Right forelimb (tissue), 1 donor: Measurements from ENCODE around the gene SPINK14.

Experiments used
- DNase-seq: peaks from one replicate; pipeline ENCODE4 v3.0.0-alpha.2; 2018

The SPINK14 gene, protein sequence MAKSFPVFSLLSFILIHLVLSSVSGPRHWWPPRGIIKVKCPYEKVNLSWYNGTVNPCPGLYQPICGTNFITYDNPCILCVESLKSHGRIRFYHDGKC

DNA sequence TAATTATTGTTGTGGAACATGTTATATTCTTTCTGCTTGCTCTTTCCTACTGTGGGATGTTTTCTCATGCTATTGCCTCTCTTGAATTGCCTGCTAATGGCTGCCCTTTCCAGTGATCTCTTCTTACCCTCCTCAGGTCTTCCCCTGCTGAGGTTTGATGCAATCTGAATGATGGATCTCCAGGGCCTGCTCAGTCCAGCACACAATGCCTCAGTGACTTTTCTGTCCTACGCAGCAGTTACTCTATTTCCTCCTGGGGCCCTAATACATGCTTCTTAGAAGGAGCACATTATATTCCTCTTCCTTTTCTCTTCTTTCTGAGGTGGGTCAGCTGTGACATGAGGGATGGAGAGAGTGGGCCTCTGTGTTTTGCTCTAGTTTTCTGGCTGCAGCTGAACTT is at the start of gene SPINK14:
Gene SPINK14, plus strand, starts transcription at position 301 of the 400 bp plus-strand sequence. CDS start 1,187 bp downstream, outside the sequence.
- DNase-seq = no peak

- no peak for DNase-seq
Measured at GRCh38 chr5:148120317-148120716, 48.0 kb upstream of the SPINK14 start.

DNA sequence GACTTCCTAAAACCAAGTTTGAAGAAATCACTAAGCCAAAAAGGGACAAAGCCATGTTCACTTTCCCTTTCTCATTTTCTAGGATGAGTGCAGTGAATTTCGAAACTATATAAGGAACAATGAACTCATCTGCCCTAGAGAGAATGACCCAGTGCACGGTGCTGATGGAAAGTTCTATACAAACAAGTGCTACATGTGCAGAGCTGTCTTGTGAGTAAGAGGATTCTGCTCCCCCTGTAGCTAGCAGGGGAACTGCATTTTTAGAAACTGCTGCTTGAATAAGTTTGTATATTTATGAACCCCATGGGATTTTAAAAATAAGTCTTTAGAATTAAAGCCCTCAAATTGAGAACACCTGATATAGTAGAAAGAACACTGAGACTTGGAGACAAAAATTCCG is 42.7 kb upstream of the SPINK14 start:
- no peak for DNase-seq

DNA sequence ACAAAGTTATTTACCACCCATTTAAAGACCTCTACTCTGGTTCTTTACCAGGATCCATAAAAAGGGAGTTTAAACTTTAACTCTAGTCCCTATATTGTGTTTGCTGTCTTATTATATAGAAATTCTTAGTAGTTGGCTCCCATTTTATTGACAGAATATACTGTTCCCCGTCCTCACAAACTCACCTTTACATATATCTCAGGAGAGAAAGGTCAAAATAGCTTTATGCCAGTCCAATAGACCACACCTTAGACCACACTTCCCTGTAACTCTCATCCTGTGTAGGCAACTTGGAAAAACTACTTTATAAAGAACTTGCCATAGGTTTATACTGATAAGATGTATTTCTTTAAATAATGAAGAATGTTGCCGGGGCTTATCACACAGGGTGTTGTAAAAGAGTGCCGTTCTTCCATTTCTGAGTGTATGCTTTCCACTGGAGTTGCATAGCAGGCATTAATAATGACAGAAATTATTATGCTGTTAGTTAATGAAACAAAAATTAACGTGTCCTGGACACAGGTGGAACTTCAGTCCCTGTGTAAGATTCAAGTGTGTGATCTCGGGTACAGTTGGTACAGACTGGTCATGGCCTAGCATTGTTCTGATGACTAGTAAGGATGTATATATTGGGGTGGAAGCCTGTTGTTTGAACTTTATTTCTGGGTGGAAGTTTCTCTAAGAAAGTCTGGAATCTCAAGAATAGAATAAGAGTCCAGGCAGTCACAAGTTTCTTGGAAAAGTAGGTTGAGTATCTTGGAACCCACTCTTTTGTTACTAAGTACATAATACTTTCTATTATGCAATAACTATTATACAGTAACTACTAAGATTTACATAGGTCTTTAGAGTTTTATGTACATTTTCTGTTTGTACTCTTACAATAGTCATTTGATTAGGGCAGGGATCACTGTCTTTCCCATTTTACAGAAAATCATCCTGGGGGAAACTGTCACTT is 33.0 kb upstream of the SPINK14 start:
- DNase-seq = no peak

DNA sequence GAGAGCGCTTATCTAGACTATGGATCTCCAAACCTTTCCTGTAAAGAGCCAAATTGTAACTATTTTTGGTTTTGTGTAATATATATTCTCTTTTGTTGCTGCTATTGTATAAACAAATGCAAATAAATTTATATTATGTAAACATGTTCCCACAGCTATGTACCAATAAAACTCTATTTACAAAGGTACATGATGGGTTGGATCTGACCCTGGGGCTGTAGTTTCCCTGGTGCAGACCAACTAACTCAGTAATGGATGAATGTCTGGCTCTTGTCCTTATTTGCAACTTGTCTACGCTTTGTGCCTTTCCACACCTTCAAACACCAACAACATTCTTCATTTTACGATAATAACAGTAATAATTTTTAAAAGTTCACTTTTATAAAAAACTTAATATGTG is 27.5 kb upstream of the SPINK14 start:
- DNase-seq = no peak

DNA sequence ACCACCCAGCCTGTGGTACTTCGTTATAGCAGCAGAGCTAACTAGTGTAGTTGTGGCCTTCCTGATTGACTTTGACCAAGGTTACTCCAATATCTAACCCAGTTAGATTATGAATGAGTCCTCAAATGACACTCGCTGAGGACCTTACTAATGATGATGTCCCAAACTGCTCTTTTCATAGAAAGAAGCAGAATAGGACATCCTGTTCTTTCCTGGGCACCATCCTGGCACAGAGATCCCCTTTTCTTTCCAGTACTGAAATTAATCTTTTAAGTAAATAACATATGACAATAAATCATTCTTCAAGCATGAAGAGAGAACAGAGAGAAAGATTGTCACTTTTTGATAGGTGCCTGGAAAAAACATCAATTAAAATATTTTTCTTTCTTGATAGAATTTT is 26.7 kb upstream of the SPINK14 start:
- DNase-seq = no peak

GRCh38 chr5:148145916-148146315 is 22.4 kb upstream of the SPINK14 start:
- DNase-seq = no peak

- no peak for DNase-seq
Measured at GRCh38 chr5:148146487-148146886, 21.9 kb upstream of the SPINK14 start.

DNA sequence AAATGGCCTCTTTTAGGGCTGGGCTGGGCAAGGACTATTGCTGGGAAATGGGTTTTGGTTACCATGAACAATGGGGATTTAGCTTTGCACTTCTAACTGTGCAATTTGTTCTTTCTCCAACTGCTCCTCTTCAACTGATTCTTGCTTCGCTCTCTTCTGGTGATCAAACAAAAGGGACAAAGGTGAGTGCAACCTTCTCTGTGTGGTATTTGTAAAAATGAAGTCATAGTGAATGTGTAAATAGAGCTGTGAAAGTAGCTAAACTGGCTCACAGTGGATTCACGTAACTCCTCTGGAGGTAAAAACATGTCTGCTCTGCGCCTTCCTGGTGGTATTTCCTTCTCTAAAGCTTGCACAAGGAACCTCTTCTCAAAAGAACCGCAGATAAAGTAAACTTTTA is 20.9 kb upstream of the SPINK14 start:
- no peak for DNase-seq

- DNase-seq = no peak
Measured at GRCh38 chr5:148151872-148152271, 16.5 kb upstream of the SPINK14 start.

DNA sequence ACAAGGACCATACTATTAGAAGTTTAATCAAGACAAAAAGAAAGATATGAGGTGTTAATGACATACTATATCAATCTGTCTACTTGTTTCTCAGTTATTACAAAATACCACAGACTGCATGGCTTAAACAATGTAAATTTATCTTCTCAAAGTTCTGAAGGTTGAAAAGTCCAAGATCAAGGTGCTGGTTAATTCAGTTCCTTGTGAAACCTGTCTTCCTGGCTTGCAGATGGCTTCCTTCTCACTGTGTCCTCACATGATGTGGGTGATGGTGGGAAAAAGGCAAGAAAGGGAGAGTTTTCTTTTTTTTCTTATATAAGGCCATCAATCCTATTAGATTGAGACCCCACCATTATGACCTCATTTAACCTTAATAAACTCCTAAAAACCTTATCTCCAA is 15.6 kb upstream of the SPINK14 start:
- DNase-seq = no peak

GRCh38 chr5:148156609-148157008 is 11.7 kb upstream of the SPINK14 start:
- DNase-seq = no peak

DNA sequence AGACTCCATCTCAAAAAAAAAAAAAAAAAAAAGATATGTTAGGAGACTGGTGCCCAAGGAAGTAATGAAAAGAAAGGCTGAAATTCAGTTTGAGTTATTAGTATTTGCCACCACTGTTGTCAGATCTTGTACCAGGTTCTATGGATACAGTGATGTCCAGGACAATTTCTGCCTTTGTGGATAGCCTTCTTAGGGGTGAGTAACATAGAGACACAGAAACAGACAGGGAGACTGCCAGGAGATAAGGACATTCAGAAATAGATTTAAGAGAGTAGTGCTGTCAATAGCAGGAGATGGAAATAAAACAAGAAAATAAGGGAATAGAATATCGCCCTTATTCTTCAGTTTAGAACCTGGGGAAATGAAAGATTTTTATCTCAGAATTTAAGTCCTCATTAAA is 6.3 kb upstream of the SPINK14 start:
- DNase-seq = no peak

DNA sequence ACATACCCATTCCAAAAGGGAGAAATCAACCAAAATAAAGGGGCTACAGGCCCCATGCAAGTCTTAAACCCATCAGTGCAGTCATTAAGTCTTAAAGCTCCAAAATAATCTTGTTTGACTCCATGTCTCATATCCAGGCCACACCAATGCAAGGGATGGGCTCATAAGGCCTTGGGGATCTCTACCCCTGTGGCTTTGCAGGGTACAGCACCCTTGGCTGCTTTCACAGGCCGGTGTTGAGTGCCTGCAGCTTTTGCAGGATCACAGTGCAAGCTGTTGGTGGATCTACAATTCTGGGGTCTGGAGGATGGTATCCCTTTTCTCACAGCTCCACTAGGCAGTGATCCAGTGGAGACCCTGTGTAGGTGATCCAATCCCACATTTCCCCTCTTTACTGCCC is 5.0 kb upstream of the SPINK14 start:
- DNase-seq = no peak

DNA sequence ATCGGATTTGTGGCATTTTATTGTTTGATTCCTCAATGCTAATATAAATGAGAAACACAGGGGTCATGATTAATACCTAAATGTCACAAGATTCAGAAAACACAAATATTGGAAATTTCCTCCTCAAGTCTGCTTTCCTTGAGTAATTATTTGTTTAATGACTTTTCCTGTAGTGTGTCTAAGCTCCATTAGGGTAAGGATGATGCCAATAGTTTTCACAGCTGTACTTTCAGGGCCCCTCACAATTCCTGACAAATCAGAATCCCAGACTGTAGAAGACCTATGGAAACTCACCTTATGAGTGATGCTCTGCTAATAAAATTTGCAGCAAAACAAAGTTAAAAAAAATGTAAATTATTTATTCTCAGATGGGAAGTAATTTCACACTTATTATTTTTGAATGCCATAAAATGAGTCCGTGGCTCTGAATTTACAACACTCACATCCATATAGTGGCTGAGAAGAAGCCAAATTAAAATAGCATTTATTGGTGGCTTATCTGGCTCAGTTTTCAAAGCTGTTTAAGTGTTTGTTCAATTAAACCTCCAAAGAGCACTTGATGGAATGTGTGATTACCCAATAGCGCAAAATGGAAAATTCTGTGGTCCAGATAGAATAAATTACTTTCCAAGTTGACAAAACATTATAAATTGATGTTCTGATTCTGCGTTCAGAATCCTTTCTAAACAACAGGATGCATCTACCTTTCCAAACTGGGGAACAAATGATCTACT is 1.6 kb upstream of the SPINK14 start:
- DNase-seq = no peak

DNA sequence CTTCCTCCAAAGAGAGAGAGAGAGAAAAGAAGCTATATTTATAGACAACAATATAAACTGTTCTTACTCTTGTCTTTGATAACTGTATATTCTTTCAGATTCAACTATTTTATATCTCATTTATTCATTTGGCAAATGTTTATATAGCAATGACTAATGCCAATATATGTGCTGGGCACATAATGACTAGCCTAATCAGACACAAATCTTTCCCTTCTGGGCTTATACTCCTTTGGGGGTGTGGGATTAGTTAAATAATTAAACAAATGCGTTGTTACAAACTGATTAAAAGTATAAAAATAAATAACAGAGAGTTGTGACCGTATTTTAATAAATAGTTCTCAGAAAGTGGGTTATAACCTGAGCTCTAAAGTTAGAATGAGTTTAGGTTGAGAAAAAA is 4.0 kb downstream of the SPINK14 start:
- DNase-seq = no peak

DNA sequence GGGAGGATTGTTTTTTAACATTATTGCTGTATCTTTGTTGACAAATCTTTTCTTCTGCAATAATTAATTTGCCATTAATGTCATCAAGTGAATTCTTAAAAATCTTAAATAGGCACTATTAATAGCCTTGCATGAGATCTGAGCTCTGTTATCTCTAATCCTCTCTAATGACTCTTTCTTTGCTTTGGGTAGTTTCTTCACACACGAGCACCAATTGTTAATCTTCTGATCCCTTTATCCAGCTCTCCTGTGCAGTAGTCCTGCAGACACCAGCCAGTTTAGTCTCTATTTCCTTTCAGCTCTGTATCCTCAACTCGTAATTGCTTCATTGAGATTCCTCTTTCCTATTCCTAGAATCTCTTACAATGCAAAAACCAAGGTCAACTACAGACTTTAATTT is 8.1 kb downstream of the SPINK14 start:
- no peak for DNase-seq

DNA sequence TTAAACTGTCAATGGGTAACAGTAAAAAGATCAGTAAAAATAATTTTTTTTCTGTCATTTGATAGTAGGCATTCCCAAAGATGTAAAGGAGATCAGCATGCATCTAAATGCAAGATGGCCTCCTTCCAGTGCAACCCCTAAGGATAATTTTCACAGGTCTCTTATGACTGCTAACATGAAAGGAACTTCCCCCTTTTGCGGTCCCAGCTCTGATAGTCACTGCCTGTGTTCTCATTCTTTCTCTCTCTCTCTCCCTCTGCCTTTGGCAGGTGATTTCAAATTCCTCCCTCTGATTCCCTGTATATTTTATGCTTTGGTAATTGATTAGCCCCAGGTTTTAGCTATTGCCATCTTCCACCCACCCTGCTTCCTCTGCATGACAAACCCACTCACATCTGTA is 8.9 kb downstream of the SPINK14 start:
- DNase-seq = no peak

DNA sequence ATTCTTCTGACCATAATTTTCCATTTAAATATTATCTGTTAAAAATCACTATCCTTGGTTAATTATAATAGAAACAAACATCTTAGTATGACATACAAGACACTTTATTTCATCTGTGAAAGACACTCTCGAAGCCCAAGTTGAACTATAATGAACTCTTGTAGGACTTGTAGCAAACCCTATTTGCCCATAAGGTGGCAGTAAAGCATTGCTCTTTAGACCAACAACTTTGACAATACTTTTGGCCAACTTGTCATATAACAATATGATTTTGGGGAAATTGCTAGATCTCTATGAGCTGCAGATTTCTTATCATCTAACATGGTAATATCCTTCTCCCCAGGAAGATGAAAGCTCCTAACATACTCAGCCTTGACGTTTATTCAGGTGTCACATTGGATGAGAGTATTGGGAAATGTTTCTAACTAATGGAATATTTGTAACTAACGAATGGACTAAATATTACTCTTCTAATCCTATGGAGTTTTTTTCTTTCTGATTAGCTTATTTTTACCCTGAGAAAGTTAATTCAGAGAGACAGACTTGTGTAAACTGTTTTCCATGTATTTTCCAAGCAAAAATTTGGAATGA is 11.0 kb downstream of the SPINK14 start:
- no peak for DNase-seq

DNA sequence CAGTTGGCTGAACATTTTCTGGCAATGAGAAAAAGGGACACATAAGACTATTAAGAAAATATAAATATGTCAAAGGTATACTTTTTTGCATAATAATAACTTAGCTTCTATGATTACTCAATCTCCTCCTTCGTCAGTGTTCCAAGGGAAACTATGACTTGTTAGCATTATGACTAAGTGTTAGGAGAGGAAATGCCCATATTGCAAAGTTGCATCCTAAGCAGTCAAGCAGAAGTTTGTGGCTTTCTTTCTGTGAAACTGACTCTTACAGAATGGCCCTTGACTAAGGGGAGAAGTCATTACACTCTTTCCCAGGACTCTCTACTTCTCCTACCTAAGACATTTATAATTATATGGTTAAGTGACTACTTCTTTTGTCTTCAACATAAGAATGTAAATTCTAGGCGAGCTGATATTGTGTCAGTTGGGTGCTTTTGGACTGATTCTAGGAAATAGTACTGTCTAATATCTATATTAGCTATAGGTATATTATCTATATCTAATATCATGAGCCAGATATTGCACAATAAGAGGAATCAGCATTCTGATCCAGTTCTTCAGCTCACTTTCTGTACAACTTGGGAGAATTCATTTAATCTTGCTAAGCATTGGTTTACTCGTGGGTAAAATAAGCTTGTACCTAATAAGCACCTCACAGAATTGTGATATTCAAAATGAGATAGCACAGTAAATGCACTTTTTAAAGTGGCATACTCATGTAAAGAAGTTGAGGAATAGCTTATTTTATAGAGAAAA is 18.1 kb downstream of the SPINK14 start:
- DNase-seq = no peak

GRCh38 chr5:148191010-148191409 is 22.7 kb downstream of the SPINK14 start:
- DNase-seq = no peak

DNA sequence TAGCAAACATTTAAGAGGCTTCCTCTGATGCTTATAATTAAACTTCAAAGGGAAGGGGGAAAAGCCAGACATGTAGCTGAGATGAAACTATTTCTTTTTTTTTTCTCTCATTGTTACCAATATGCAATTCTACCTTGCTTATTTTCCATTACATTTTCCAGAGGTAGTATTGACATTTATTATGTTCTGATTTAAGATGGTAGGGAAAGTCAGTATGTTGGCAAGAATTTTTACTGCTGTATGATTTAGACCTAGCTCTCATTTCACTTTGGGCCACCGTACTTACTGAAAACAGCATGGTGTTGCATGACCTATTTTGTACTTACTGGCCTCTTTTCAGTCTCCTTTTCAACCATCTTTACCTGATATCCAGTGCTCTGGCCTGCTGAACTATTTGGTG is 24.9 kb downstream of the SPINK14 start:
- no peak for DNase-seq

- DNase-seq = no peak
Measured at GRCh38 chr5:148201151-148201550, 32.8 kb downstream of the SPINK14 start.
